NT2/D1 (cell line): ENCODE measurements around the gene HSF4.

ENCODE experiments used
- SUZ12 ChIP-seq: IDR thresholded peaks from 2 replicates; pipeline ENCODE4 v1.6.1; 2011; ENCODE audit not compliant: insufficient read length, insufficient read depth; ENCODE audit errors: extremely low read depth
- YY1 ChIP-seq: IDR thresholded peaks from 2 replicates; pipeline ENCODE4 v1.6.1; 2011; ENCODE audit not compliant: insufficient read length, insufficient read depth
- ZNF274 ChIP-seq: IDR thresholded peaks from 2 replicates; pipeline ENCODE4 v1.6.1; 2011; ENCODE audit warnings: mild to moderate bottlenecking, low read depth, low read length

GRCh38 chr16:67184453-67184994 lies 20.0 kb downstream of the HSF4 start:
- no peak for TF ChIP-seq ZNF274
- no peak for TF ChIP-seq YY1
- no peak for TF ChIP-seq SUZ12
